NCI-H1417 (cell line): ENCODE results near the gene ZNF217.
"Not testable (repeated sequence)": the region's sequence is repeated elsewhere in the genome, so short reads cannot be mapped to it uniquely, and the experiment has no call there.

Experiments used
- DNase-seq, 3 experiments: peaks; one replicate each; lab custom pipeline; 2025; lab: John Stamatoyannopoulos, UW

ZNF217 gene

GRCh38 chr20:53622247-53623133, 28.9 kb upstream of the ZNF217 start:
- no peak for DNase-seq

DNA sequence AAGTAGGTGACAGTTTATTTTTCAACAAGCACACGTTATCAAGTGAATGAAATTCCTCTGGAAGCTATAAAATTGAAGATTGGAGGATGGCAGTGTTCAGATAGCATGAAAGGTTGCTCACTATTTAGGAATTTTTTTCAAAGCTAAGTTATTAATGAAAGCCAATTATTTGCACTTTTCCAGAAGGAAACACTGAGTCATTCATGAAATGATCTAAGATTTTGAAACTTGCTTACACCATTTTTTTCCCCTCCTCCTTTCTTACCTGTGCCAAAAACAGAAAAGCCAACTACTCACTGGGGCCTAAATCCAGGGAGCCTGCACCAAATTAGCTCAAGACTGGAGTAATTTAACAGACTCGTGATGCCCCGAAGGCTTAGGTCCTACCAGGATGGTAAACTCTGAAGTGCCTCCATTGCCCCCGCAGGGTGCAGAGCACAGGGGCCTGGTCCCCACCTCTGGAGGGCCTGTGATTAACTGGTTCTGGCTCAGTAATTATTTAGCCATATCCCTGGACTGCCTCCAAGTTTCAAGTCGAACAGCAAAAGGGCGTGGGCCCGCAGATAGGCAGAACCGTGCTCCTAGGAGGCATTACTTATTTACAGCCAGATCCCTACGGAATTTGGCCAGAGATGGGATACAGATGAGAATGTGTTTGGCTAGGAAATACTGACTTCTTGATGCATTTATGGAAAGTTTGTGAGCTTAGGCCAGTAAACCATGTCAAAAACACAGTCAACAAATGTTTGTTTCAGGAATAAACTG, 28.0 kb upstream of the ZNF217 start:
- DNase-seq = peak in 1 of 3 experiments; percentile 10

- not testable (repeated sequence) for DNase-seq
Measured at GRCh38 chr20:53618490-53619000, 24.9 kb upstream of the ZNF217 start.

GRCh38 chr20:53617791-53618489, 24.3 kb upstream of the ZNF217 start:
- no peak for DNase-seq

GRCh38 chr20:53616489-53616888, 22.9 kb upstream of the ZNF217 start:
- not testable (repeated sequence) for DNase-seq

- no peak for DNase-seq
Measured at GRCh38 chr20:53613748-53614147, 20.1 kb upstream of the ZNF217 start.

DNA sequence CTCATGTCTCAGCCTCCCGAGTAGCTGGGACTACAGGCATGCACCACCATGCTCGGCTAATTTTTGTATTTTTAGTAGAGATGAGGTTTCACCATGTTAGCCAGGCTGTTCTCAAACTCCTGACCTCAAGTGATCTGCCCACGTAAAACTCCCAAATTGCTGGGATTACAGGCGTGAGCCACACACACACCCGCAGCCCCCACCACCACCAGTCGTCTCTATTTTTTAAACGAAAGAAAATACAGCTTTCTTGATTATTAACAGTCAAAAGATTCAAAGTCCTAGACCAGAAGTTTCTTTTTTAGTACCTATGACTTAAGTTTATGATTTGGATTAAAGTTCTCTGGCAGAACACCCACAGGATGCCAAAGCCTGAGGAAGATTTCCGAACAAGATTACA, 18.6 kb upstream of the ZNF217 start:
- not testable (repeated sequence) for DNase-seq

- no peak for DNase-seq
Measured at GRCh38 chr20:53611449-53611894, 17.8 kb upstream of the ZNF217 start.

DNA sequence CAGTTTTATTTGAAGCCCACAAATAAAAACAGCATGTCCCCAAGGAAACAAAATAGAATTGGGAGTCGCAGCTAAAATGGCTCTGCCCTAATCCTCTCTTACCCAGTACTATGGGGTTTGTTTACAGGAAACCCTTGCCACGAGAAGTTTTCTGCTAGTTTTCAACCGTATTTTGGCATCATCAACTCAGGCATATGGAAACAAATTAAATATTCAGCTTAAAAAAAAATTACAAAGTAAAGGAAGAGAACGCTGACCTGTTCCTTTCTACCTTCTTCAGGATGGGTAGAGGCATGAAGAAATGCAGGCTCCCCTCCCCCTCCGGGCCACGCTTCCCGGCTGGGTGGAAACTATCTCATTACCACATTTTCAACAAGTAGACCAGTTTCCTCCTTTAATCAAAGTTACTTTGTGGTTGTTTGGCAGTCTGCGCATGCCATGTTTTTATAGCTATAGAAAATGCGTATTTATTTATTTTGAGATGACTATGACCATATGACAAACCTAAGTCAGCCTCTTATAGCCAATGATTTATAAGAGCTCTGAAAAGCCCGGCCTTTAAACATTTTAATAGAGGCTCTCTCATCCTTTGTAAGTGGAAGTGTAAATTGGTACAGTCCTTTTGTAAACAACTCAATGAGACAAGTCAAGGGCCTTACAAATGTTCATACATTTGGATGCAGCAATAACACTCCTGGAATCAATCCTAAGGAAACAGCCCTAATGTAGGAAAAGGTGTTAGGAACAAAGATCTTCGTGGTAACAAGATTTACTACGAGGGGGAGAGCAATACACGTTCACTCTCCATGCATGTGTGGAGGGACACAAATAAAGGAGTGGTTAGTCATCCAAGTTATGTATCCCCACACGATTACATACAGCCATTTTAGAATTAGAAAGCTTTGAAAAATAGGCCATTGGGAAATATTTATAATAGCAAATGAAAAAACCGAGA, 16.1 kb upstream of the ZNF217 start:
- peak; percentile 5 to 87 (median 52) for DNase-seq

DNA sequence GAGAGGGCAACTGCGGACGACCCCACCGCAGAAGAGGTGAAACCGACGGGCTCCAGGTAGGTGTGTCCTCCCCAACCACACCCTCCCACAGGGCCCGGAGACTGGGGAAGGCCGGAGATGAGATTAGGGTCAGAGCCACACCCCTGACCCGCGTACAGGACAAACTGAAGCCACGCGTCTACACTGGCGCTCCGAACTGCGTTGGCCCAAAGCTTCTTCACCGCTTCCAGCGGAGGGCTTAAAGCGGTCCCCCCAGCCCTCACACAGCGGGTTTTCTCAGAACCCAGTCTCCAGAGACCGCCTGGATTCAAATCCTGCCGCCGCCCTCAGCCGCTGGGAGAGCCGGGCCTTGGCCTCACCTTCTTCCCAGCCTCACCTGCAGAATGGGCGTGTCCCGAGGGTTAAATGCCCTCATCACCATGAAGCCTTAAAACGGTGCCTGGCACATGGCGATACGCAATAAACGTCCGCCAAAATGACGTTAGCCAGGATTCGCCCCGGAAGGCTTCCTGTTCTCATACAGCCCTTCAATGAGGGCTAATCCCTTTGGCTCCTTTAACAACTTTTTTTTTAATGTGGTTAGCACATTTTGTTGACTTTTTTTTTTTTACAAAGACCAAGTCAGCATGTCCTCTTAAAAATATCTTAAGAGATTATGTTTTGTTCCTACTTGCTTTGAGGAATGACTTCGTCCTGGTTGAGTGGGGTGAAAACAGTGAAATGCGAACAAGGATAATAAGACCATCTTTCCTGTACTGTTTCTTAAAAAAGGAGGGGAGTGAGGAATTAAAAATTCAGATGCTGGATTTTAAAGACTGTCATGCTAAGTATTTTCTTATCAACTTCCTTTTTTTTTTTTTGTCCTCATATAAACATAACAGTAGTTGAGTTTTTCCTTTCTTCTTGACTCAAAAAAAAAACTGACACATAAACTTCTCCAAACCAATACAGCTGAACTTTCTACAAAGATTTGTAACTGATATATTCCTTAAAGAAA, 15.1 kb upstream of the ZNF217 start:
- DNase-seq = no peak

- DNase-seq = no peak
Measured at GRCh38 chr20:53608071-53608455, 14.4 kb upstream of the ZNF217 start.

DNA sequence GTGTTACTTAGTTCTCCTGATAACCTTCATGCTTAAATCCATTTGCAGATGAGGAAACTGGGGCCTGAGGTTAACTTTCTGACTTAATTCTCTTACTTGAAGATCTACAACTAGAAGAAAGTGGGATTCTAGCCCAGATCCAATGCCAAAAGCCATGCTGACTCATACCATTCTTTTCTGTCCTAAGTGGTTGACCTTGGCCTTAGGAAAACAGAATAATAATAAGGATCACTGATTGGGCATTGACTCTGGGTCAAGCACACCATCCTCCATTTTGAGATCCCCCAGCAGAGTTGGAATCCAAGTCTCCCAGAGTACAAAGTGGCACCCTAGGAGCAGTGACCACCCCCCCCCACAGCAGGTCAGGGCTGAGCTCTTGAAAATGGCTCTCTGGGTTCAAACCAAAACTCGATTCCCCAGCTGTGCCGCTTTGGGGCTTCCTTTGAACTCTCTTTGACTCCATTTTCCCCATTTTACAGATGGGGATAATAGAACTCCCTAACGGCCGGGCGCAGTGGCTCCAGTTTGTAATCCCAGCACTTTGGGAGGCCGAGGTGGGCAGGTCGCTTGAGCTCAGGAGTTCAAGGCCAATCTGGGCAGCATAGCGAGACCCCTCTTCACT, 12.8 kb upstream of the ZNF217 start:
- no peak for DNase-seq

DNA sequence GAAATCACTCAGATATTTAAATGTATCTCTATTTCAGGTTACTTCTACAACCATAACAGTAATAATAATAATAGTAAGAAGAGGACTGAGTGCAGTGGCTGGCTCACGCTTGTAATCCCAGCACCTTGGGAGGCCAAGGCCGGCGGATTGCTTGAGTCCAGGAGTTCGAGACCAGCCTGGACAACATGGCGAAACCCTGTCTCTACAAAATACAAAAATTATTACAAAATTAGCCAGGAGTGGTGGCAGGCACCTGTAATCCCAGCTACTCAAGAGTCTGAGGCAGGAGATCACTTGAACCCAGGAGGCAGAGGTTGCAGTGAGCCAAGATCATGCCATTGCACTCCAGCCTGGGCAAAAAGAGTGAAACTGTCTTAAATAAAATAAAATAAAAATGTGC, 11.8 kb upstream of the ZNF217 start:
- not testable (repeated sequence) for DNase-seq

DNA sequence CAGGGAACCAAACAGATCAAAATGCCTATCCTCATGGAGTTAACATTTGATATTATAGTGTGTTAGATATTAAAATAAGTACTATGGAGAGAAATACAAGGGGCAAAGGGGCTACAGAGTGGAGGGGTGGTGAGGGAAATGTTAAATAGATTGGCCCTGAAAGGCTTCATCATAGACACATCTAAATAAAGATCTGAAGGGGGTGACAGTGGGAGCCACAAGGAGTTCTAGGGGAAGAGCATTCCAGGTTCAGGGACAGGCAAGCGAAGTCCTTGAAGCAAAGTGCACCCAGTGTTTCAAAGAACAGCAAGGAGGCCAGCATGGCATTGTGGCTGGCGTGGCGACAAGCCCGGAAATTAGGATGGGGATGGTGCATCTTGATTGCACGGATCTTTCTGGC, 11.2 kb upstream of the ZNF217 start:
- DNase-seq = not testable (repeated sequence)

DNA sequence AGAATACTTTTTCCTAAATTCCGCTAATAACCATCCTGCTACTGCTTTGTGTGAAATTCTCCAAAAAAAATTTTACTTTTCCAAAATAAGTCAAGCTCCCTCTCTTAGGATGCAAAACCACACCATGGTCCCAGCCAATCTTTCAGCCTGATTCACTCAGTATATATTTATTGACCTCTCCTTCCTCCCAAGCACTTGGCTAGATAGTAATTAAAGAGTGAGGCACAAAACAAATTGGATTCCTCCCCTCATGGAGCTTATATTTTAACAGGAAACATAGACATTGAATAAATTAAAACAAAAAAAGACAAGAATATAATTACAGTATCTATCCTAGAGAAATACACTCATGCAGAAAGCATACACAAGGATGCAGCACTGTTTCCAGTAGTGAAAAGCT, 9.0 kb upstream of the ZNF217 start:
- DNase-seq = no peak

- no peak for DNase-seq
Measured at GRCh38 chr20:53599910-53600632, 6.4 kb upstream of the ZNF217 start.

- DNase-seq = no peak
Measured at GRCh38 chr20:53599378-53599777, 5.7 kb upstream of the ZNF217 start.

DNA sequence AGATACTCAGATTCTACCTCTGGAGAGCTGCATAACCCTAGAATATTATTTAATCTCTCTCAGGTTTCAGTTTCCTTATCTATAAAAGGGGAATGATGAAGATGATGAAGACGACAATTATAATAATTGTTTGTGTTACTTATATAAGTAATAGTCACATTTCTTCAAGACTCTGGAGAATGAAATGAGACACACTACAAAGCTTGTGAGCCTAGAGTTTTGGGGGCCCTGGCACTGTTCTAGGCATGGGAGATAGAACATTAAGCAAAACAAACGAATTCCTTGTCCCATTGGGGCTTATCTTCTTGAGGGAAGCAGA, 5.4 kb upstream of the ZNF217 start:
- DNase-seq = no peak
